Measurements from ENCODE around the gene RGL4. TPM values are rescaled to one million over a fixed set of nuclear protein-coding genes. Genes with fewer than 3 reads are reported as not detected.
A peak's percentile ranks its signal among the peaks of the same experiment; 100 is the strongest.
"Not testable (repeated sequence)": the region's sequence is repeated elsewhere in the genome, so short reads cannot be mapped to it uniquely, and the experiment has no call there.

RGL4 gene
- total RNA-seq, 2 donors from 2014 or later, result not detected

DNA sequence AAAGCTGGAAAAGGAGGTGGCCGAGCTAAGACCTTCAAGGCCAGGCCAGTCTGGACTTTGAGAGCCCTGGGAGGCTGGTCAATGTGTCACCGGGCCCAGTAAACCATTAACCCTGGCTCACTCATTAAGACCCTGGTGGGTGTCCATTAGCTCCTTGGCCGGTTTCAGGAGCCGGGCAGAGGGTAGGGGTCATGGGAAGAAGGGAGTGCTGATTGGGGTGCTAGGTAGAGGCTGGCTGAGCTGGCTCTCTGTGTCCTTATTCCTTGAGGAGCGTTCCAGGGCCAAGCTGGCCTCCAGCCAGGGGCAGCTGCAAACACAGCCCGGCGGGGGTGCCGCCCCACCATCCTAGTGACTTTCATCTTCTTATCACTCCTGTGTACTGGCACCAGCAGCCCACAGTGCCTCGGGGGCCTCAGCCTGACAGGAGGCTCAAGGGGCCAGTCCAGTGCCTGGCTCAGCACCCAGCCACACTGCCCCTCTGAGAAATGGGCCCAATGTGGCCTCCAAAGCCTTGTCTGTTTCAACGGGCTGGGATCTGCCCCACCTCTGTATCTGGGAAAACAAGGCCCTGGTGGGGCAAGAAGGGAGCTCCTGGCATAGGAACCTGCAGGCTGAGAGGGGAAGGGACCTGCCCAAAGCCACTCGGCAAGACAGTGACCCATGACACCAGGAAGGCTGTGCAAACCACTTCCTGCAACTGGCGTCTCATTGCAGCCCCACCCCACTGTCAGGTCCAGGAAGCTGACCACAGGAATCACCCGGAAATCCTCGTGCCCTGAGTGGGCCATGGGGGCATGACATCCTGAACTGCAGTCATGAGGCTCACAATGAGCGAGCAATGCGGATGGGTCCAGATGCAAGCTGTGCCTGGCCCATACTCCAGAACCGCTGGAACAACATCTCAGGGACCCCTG is 15.1 kb upstream of the RGL4 start:
- H3K27ac ChIP-seq (ENCODE audit: low read depth, low read length), result no peak overlapping the region
- peaks cover 16% of the 10 kb centered on the region for H3K4me1 ChIP-seq (ENCODE audit: control insufficient read depth, insufficient read depth, low read length)
- Mint-ChIP-seq H3K4me1 (peaks cover 27% of the 10 kb centered on the region), H3K4me3 (no peak overlapping the region), H3K36me3 (ENCODE audit: low read depth) (peaks cover 5% of the 10 kb centered on the region), H3K9me3 (no peaks in the 10 kb centered on the region), H3K27ac (no peak overlapping the region), H3K27me3 (ENCODE audit: insufficient read depth) (no peaks in the 10 kb centered on the region)
- TF ChIP-seq, protein P1, sequence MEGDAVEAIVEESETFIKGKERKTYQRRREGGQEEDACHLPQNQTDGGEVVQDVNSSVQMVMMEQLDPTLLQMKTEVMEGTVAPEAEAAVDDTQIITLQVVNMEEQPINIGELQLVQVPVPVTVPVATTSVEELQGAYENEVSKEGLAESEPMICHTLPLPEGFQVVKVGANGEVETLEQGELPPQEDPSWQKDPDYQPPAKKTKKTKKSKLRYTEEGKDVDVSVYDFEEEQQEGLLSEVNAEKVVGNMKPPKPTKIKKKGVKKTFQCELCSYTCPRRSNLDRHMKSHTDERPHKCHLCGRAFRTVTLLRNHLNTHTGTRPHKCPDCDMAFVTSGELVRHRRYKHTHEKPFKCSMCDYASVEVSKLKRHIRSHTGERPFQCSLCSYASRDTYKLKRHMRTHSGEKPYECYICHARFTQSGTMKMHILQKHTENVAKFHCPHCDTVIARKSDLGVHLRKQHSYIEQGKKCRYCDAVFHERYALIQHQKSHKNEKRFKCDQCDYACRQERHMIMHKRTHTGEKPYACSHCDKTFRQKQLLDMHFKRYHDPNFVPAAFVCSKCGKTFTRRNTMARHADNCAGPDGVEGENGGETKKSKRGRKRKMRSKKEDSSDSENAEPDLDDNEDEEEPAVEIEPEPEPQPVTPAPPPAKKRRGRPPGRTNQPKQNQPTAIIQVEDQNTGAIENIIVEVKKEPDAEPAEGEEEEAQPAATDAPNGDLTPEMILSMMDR (conservative IDR thresholded peaks at IDR 0.05), result no peak
- no peaks in the 10 kb centered on the region for H3K27me3 ChIP-seq (ENCODE audit: control insufficient read depth, insufficient read depth, low read length, poor library complexity, severe bottlenecking)
- no peaks in the 10 kb centered on the region for H3K9me3 ChIP-seq (ENCODE audit: control insufficient read depth, low read length)
- WGBS, 2 experiments (ENCODE audit: insufficient coverage in 1 of 2, insufficient read length in 1 of 2), result 91 to 94% methylated on average over 12 to 17 of the region's 17 CpGs
- H3K4me3 ChIP-seq (ENCODE audit: low read length), result no peak overlapping the region
- no peak overlapping the region for H3K9ac ChIP-seq (ENCODE audit: extremely low read depth, low read length, poor library complexity, severe bottlenecking)
- H3K36me3 ChIP-seq (ENCODE audit: control insufficient read depth, insufficient read depth, low read length), result no peaks in the 10 kb centered on the region
- no peak for DNase-seq

DNA sequence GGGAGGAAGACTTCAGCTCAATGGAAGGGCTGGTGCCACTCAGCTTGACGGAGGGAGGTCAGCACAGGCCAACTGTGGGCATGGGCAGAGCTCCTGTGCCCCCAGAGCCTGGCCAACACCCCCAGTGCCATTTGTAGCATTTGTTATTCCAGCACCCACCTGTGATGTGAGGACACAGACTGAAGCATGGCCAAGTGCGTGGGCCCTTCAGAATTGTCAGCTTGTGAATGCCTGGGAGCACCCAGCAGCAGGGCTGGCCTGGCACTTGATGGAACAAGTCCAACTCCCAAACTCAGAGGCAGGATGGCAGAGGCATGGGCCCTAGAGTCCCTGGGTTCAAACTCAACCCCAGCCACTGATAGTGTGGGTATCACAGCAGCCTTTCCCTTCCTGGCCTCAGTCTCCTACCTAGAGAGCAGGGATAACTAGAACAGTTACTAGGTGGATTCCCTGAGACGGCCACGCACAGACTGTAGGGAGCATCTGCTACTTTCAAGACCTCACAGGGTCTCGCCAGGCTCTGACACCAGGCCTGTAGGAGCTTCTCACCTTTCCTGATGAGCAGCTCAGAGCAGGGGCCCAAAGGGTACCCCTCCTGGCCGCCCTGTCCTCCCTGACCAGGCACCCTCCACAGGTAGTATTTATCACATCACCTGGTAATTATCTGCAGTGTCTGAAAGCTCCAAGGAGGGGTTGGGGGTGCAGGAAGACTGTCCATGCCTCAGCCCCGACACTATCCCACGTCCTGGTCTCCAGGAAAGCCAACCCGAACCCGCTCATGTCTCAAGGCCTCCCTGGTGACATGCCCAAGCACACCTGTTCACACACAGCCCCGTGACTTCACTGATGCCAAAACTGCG is 13.7 kb upstream of the RGL4 start:
- not testable (repeated sequence) for H3K4me3 ChIP-seq (ENCODE audit: low read length); H3K9me3 ChIP-seq (ENCODE audit: control insufficient read depth, low read length); H3K4me3 Mint-ChIP-seq; H3K9ac ChIP-seq (ENCODE audit: extremely low read depth, low read length, poor library complexity, severe bottlenecking); H3K27me3 ChIP-seq (ENCODE audit: control insufficient read depth, insufficient read depth, low read length, poor library complexity, severe bottlenecking); DNase-seq; H3K36me3 ChIP-seq (ENCODE audit: control insufficient read depth, insufficient read depth, low read length); H3K27me3 Mint-ChIP-seq (ENCODE audit: insufficient read depth); H3K9me3 Mint-ChIP-seq; H3K27ac ChIP-seq (ENCODE audit: low read depth, low read length)
- Mint-ChIP-seq H3K36me3 (ENCODE audit: low read depth) (peaks cover 13% of the 10 kb centered on the region), H3K4me1 (peaks cover 27% of the 10 kb centered on the region), H3K27ac (peak overlapping the region; percentile 49)
- peaks cover 16% of the 10 kb centered on the region for H3K4me1 ChIP-seq (ENCODE audit: control insufficient read depth, insufficient read depth, low read length)
- 88 to 95% methylated on average over 6 to 12 of the region's 12 CpGs for WGBS, 2 experiments (ENCODE audit: insufficient coverage in 1 of 2, insufficient read length in 1 of 2)

DNA sequence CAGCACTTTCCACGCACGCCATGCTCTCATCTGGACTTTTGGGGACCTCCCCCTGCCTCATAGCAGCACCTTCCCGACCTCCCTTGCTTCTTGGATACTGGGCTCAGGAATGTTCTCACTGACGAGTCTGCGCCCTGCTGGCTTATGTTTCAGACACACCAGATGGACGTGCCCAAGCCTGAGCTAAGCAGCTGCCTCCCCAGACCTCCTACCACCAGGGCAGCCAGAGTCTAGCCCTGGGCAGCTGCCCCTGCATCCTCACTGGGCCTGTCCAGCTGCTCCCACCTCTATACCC is 13.2 kb upstream of the RGL4 start:
- H3K27me3 Mint-ChIP-seq (ENCODE audit: insufficient read depth), result no peaks in the 10 kb centered on the region
- TF ChIP-seq, protein P1 (conservative IDR thresholded peaks at IDR 0.05), result no peak
- no peak overlapping the region for H3K4me3 Mint-ChIP-seq
- no peak for DNase-seq
- H3K9me3 Mint-ChIP-seq, result no peaks in the 10 kb centered on the region
- H3K27ac ChIP-seq (ENCODE audit: low read depth, low read length), result no peak overlapping the region
- no peak overlapping the region for H3K9ac ChIP-seq (ENCODE audit: extremely low read depth, low read length, poor library complexity, severe bottlenecking)
- no peaks in the 10 kb centered on the region for H3K27me3 ChIP-seq (ENCODE audit: control insufficient read depth, insufficient read depth, low read length, poor library complexity, severe bottlenecking)
- no peak overlapping the region for H3K4me3 ChIP-seq (ENCODE audit: low read length)
- 81 to 88% methylated on average over 4 to 6 of the region's 6 CpGs for WGBS, 2 experiments (ENCODE audit: insufficient coverage in 1 of 2, insufficient read length in 1 of 2)
- H3K4me1 ChIP-seq (ENCODE audit: control insufficient read depth, insufficient read depth, low read length), result peaks cover 12% of the 10 kb centered on the region
- peaks cover 26% of the 10 kb centered on the region for H3K4me1 Mint-ChIP-seq
- peak overlapping the region; percentile 49 for H3K27ac Mint-ChIP-seq
- H3K36me3 ChIP-seq (ENCODE audit: control insufficient read depth, insufficient read depth, low read length), result no peaks in the 10 kb centered on the region
- H3K36me3 Mint-ChIP-seq (ENCODE audit: low read depth), result peaks cover 16% of the 10 kb centered on the region
- H3K9me3 ChIP-seq (ENCODE audit: control insufficient read depth, low read length), result no peaks in the 10 kb centered on the region

All from endodermal cell (in vitro differentiated cells).